Adrenal gland (tissue), 5 donors: Measurements from ENCODE around the gene PER1.

Experiments used
- POLR2A ChIP-seq, 2 donors: fragments of 450-650 bp; IDR thresholded peaks; one replicate each; pipeline ENCODE4 v1.6.1; 2017; ENCODE audit warnings: antibody characterized with exemption in 2 of 2, mild to moderate bottlenecking in 2 of 2, moderate library complexity in 1 of 2
- TF ChIP-seq, protein P1 (sequence below), 6 experiments: fragments of 450-650 bp in 4 of 6; fragments of 200-600 bp in 2 of 6; sonication (generic) in 1 of 6; IDR thresholded peaks; 1 replicate in 5 of 6; 2 replicates in 1 of 6; pipeline versions ENCODE4 v1.5.1 to v1.8.0; 2016 to 2021; ENCODE audit warnings: antibody characterized with exemption in 6 of 6, mild to moderate bottlenecking in 2 of 6, moderate library complexity in 1 of 6
- donor health status: DM: no; HTN: no; CAD: no.

DNA sequence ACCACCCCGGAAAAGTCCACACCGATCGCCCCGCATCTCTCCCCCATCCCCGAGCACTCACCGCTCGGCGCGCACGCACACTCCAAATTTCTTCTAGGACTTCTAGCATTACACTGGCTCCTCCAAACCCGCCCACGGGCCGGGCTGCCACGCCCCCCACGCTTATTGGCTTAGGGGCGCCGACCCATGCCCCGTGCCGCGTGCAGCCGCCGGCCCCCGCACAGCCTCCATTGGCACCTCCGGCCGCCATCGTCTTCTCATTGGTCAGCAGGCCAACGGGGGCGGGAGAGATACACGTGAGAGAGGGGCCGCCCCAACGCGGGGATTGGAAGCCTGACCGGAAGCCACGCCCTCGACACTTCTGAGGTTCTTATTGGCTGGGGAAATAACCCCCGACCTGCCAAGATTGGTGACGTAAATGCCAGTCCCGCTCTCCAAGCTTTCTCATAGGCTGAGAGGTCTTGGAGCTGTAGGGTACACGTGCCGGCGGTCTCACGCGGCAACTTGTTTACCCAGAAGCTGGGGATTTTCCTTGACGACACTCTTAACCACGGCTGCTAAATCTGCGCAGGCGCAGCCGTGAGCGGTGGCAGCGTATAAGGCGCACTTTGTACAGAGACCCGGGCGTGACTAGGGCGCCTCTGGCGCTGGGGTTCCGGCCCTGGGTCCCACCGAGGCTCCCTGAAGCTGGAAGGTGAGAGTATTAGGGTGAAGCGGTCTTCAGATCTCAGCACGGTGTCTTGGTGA is 4.2 kb upstream of the PER1 start:
- TF ChIP-seq, protein P1, sequence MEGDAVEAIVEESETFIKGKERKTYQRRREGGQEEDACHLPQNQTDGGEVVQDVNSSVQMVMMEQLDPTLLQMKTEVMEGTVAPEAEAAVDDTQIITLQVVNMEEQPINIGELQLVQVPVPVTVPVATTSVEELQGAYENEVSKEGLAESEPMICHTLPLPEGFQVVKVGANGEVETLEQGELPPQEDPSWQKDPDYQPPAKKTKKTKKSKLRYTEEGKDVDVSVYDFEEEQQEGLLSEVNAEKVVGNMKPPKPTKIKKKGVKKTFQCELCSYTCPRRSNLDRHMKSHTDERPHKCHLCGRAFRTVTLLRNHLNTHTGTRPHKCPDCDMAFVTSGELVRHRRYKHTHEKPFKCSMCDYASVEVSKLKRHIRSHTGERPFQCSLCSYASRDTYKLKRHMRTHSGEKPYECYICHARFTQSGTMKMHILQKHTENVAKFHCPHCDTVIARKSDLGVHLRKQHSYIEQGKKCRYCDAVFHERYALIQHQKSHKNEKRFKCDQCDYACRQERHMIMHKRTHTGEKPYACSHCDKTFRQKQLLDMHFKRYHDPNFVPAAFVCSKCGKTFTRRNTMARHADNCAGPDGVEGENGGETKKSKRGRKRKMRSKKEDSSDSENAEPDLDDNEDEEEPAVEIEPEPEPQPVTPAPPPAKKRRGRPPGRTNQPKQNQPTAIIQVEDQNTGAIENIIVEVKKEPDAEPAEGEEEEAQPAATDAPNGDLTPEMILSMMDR (IDR thresholded peaks at IDR 0.05) = peak in 1 of 6 experiments; percentile 9
- TF ChIP-seq POLR2A (IDR thresholded peaks at IDR 0.05) = peak; percentile 100
